ENCODE data around the gene PIK3R4.

PIK3R4 gene

DNA sequence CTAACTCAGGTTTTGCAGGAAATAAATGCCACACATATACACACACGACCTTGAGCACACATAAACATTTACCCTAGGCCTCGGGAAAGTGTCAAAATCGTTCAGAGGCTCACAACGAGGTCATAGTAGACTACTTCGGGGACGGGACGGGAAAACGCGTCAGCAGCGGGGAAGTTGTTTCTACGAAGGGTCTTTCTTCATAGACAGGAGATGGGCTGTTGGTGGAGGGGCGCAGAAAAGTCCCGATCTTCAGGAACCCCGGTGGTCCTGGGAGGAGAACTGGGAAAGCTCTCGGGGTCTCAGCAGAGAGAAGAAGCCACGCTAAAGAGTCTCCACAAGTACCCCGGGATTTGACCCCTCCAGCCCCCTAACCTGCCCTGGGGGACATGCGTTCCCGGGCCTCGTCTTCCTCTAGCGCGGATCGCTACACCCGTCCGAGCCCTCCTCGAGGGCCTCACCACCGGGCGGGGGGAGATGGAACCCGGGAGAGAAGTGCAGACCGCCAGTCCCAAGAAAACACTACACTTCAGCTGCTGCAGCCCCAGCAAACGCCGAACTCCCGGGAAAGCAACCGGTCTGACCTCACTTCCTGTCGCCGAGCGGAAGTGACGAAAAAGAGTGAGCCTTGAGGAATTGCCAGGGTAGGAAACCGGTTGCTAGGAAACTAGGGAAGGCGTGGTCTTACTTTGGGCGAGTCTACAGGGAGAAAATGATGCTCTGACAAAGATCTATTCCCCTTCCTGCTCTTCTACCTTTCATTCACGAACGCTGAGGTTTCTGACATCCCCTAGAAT lies at the start of gene PIK3R4:
TSS of gene PIK3R4 (minus strand) at position 584 of the 794 bp plus-strand sequence. CDS start 1,611 bp downstream, outside the sequence.
- peak; percentile 98 for DNase-seq (ENCODE audit: low spot score)

DNA sequence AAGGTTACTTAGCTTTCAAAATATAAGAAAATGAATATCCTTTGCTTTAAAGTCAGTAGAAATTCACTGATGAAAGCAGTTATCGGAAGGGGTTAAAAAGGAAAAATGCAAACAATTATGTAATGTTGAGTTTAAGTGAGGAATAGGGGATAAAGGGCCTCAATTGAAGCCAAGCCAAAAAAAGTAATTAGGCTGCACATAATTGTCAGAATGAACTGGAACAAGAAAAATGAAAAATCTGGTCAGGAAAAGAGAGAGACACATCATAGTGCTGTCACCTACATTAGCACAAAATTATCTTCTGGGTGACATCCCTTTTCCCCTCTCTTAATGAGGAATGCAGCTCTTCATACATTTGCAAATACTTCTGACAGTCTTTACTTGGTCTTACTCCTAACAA lies 48.8 kb upstream of the PIK3R4 start:
- no peak for DNase-seq (ENCODE audit: low spot score)

DNA sequence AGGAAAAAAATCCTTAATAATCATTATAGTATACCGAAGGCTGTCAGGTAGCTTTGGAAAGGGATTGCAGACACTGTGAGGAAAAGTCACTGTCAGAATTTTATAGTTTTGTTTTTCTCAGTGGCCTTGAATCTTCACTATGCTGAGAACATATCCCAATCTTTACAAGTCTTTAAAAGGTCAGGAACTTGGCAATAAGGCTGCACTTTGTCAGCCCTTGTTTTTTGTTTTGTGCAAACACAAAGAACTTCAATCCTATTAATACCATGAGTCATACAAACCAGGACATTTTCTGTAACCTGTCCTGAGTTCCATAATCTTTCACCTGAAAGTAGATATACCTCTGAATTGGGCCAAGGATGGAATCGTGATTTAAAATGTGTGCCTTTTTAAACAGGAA lies 45.6 kb upstream of the PIK3R4 start:
- DNase-seq (ENCODE audit: low spot score) = no peak

- no peak for DNase-seq (ENCODE audit: low spot score)
These were observed 43.2 kb upstream of the PIK3R4 start for GRCh38 chr3:130789782-130790322.

DNA sequence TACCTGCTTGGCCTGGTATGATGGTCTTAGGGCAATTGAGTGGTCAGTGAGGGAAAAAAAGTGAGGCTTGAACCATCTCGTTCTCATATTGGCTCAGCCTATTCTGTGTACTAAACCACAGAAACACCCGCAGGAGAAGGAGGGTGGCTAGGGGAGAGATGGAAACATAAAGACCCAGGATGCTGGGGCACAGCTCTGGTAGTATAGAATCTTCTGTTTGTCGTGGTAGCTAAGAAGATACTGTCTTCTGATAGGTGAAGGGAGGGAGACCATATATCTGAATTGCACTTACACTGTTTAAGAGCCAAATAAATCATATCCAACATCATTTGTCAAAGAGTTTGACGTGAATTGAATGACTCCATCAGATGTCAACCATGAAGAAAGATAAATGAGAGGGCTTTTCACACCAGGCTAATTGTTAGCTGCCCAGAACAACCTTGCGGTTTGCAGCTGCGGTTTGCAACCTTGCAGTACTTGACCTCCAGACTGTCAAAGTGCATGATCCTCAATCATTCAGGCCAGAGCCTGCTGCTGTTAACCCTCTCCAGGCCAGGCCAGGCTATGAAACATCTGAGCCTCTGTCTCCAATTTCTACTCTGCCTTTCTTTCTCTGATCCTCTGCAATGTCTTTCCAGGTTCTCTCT lies 40.9 kb upstream of the PIK3R4 start:
- DNase-seq (ENCODE audit: low spot score) = peak; percentile 16

DNA sequence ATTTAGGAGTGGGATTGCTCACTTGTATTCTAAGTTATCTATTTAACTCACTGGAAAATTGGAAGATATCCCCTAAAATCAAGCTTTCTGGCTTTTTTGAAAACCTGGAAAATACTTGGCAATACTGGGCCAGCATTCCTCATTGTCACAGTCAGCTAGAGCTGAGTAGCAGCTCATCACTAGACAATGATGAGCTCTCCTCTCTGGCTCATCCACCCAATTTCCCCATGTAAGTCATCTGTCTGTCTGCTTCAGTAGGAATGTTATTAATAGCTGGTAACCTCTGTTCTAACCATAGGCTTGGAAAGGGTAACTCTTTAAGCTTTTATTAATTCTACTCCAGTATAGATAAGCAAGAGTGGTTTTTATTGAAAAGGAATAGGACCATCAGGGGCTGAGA lies 39.7 kb upstream of the PIK3R4 start:
- DNase-seq (ENCODE audit: low spot score) = no peak

DNA sequence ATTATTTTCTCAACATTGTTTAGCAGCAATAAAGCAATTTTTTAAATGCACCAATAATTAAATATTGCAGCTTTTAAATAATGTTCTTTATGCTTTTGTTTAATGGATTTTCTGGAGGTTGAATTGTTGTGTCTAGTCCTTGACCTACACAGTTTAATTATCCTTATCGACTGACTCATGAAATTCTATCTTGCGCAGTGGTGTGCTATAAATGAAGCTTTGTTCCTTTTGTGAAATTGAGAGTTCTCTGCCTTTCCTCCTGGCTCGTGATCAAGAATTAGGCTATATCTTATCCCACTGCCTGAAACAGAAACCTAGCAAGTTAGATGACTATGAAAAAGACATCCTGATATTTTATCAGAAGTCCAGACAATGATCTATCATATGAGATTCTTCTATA lies 37.0 kb upstream of the PIK3R4 start:
- DNase-seq (ENCODE audit: low spot score) = no peak

DNA sequence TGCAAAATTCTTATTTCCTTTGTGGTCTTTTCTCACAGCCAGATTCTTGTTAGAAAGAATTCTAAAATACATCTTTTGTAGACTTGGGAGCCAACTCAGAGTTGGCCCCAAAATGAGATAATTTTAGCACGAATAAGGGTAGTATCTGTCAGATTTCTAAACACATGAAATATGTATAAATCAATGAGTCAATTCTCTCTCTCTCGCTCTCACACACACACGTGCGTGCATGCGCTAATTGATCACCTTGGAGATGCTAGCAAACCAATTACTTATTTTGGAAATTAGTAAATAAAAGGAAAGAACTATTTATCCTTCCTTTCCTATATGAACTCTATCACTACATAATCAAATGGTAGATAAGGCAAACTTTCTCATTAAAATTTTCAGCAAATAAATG lies 32.9 kb upstream of the PIK3R4 start:
- no peak for DNase-seq (ENCODE audit: low spot score)

- no peak for DNase-seq (ENCODE audit: low spot score)
These were observed 32.4 kb upstream of the PIK3R4 start for GRCh38 chr3:130779031-130779430.

- no peak for DNase-seq (ENCODE audit: low spot score)
These were observed 26.7 kb upstream of the PIK3R4 start for GRCh38 chr3:130773366-130773765.

DNA sequence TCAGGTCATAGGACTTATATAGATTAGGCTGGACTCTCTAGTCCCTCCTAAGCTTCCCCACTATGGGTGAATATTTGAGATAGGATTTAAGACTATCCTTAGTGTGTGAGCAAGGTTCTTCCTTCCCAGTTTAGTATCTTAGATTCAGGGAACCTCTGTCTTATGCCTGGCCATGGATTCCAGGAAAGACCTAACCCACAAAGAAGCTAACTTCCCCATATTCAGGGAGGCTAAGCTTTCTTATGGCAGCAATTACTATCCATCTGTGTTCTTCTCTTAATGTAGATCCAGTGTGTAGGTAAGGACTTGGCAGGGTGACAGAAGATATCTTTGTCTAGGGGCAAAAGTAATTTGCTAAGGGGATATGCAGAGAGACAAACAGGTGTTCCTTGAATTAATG lies 25.5 kb upstream of the PIK3R4 start:
- no peak for DNase-seq (ENCODE audit: low spot score)

GRCh38 chr3:130770644-130771043 lies 24.0 kb upstream of the PIK3R4 start:
- no peak for DNase-seq (ENCODE audit: low spot score)

GRCh38 chr3:130761730-130762311 lies 15.2 kb upstream of the PIK3R4 start:
- DNase-seq (ENCODE audit: low spot score) = no peak

- no peak for DNase-seq (ENCODE audit: low spot score)
These were observed 14.3 kb upstream of the PIK3R4 start for GRCh38 chr3:130760922-130761321.

- peak; percentile 54 for DNase-seq (ENCODE audit: low spot score)
These were observed 13.2 kb upstream of the PIK3R4 start for GRCh38 chr3:130759692-130760338.

GRCh38 chr3:130758624-130759369 lies 12.2 kb upstream of the PIK3R4 start:
- DNase-seq (ENCODE audit: low spot score) = no peak

DNA sequence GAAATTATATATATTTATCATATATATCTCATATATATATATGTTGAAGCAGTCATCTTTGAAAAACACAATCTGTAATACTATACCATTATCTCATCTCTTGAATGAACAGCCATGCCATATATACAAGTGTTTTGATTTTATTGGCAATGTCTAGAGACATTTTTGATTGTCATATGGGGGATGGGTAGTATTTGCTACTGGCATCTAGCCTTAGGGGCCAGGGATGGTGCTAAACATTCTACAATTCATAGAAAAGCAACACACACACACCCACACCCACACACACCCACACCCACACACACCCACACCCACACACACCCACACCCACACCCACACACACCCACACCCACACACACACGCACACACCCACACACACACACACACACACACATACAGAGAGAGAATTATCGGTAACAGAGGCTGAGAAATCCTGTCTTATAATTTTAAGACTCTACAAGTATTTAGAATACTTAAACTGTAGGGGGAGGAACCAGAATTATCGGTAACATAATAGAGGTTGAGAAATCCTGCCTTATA lies 11.1 kb upstream of the PIK3R4 start:
- DNase-seq (ENCODE audit: low spot score) = no peak

DNA sequence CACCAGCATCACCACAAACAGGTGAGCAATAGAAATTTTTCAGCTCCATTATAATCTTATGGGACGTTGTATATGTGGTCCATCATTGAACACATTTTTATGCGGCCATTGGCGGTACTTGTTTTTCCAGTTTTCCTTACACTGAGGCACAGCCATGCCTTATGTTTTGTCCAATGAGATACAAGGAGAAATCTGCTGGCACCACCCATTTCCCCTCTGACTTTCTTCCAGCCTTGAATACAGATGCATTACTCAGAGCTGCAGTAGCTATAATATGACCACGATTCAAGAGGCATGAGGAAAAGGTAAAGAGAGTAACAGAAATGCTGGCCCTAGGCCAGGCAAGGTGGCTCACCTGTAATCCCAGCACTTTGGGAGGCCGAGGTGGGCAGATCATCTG lies 9.0 kb upstream of the PIK3R4 start:
- DNase-seq (ENCODE audit: low spot score) = no peak

DNA sequence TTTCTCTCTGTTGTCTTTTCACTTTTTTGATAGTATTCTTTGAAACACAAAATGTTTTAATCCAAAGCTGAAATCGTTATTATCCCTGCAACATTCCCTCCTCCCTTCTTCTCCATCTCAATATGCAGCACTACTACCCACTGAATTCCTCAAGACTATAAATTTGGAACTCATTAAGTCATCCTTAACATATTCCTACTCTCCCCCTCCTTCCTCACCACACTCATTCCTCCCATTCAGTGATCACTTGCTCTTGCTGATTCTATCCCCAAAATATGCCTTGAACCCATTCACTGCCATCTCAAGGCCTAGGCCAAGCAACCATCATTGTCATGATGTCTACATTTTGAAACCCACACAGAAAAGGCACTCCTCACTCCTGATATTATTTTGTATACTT lies 2.4 kb upstream of the PIK3R4 start:
- DNase-seq (ENCODE audit: low spot score) = no peak

DNA sequence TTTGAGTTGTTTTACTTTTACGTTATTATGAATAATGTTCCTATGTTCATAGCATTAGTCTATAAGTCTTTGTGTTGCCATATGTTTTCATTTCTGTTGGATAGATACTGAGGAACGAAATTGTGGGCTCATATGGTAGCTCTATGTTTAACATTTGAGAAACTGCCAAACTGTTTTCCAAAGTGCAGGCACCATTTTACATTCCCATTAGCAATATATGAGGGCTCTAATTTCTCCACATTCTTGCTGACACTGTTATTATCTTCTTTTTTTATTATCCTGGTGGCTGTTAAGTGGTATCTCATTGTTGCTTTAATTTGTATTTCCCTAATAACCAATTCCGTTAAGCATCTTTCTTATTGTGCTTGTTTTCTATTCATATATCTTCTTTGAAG lies 1.8 kb upstream of the PIK3R4 start:
- peak; percentile 1 for DNase-seq (ENCODE audit: low spot score)

DNA sequence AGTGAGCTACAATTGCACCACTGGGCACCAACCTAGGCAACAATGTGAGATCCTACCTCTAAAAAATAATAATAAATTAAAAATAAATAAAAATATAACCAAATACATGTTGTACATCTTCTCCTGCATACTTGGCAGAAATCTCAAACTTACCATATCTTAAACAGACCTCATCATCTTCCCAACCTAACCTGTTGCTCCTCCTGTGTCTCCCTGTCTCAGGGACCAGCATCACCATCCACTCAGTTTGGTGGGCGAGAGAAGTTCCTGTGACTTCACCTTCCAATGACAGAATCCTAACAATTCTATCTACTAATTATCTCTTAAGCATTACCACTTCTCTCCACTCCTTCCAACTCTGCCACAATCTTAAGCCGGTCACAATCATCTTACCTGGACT lies 3.3 kb downstream of the PIK3R4 start:
- DNase-seq (ENCODE audit: low spot score) = no peak

All from SW480 (cell line).